ENCODE data around the gene KLK8. TPM values are rescaled to one million over a fixed set of nuclear protein-coding genes. Genes with fewer than 3 reads are reported as not detected.

The KLK8 gene
- total RNA-seq, 1 donor from 2014 or later, result not detected

DNA sequence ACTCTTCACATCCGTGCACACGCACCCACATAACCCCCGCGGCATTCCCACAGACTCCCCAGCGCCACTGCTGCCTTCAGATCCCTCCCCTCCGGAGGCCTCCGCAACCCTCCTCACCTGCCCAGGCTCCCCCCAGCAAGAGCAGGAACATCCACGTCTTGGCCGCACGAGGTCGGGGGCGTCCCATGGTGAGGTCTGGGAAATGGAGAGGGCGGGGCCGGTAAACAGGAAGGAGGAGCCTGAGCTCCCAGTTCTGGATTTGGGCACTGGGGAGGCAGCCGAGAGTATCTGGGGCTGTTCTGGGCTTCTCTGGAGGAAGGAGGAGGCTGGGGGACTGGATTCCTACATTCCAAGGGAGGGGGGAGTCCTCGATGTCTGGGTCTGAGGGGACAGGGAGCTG is 423 bp downstream of the KLK8 start:
- no peak overlapping the region for H2AFZ ChIP-seq (ENCODE audit: low read depth, low read length)
- DNase-seq (ENCODE audit: low read depth) (no peak), FAIRE-seq (no peak)
- no peaks in the 10 kb centered on the region for H3K36me3 ChIP-seq (ENCODE audit: insufficient read depth, low read length)
- H3K27me3 ChIP-seq (ENCODE audit: insufficient read depth, low read length), result no peaks in the 10 kb centered on the region
- H3K4me3 ChIP-seq (ENCODE audit: insufficient read depth, low read depth, low read length), result no peak overlapping the region
- Mint-ChIP-seq H3K9me3 (ENCODE audit: unreplicated experiment) (peaks cover 3% of the 10 kb centered on the region), H3K27ac (ENCODE audit: unreplicated experiment) (no peak overlapping the region), H3K36me3 (ENCODE audit: low read depth, unreplicated experiment) (no peaks in the 10 kb centered on the region), H3K4me1 (ENCODE audit: low read depth, unreplicated experiment) (no peaks in the 10 kb centered on the region), H3K27me3 (ENCODE audit: low read depth, unreplicated experiment) (peaks cover 42% of the 10 kb centered on the region), H3K4me3 (ENCODE audit: unreplicated experiment) (no peak overlapping the region)
- no peaks in the 10 kb centered on the region for H4K20me1 ChIP-seq (ENCODE audit: insufficient read depth, low read length)
- no peak overlapping the region for H3K9ac ChIP-seq (ENCODE audit: low read length)
- no peaks in the 10 kb centered on the region for H3K79me2 ChIP-seq (ENCODE audit: insufficient read depth, low read length)
- no peaks in the 10 kb centered on the region for H3K4me1 ChIP-seq (ENCODE audit: insufficient read depth, low read length)
- H3K4me2 ChIP-seq (ENCODE audit: low read length), result no peak overlapping the region
- peaks cover 2% of the 10 kb centered on the region for H3K9me3 ChIP-seq (ENCODE audit: insufficient read depth, low read depth, low read length)
- H3K27ac ChIP-seq (ENCODE audit: low read depth, low read length), result no peak overlapping the region
- TF ChIP-seq EZH2 (IDR thresholded peaks at IDR 0.05; ENCODE audit: insufficient read depth, low read length), result no peak
- TF ChIP-seq, protein P1, sequence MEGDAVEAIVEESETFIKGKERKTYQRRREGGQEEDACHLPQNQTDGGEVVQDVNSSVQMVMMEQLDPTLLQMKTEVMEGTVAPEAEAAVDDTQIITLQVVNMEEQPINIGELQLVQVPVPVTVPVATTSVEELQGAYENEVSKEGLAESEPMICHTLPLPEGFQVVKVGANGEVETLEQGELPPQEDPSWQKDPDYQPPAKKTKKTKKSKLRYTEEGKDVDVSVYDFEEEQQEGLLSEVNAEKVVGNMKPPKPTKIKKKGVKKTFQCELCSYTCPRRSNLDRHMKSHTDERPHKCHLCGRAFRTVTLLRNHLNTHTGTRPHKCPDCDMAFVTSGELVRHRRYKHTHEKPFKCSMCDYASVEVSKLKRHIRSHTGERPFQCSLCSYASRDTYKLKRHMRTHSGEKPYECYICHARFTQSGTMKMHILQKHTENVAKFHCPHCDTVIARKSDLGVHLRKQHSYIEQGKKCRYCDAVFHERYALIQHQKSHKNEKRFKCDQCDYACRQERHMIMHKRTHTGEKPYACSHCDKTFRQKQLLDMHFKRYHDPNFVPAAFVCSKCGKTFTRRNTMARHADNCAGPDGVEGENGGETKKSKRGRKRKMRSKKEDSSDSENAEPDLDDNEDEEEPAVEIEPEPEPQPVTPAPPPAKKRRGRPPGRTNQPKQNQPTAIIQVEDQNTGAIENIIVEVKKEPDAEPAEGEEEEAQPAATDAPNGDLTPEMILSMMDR (IDR thresholded peaks at IDR 0.05; ENCODE audit: insufficient read depth, low read depth, low read length), result no peak

DNA sequence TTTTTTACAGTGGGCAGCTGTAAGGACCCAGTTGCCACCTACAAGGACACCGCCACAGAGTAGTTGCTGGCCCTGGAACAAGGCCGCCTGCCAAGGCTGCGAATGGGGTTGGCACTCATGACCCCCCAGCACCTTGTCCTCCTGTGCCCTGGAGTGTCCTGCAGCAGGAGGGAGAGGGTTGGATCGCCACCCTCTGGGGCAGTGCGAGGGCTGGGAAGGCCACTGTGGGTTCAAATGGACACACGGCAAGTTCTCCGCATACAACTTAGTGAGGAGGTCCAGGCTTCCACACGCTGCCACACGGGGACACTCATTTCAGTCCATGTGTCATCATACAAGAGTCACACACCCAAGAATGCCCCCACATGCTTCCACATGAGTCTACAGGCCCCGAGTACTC is 978 bp downstream of the KLK8 start:
- Histone ChIP-seq H3K9ac (ENCODE audit: low read length) (no peak overlapping the region), H3K27me3 (ENCODE audit: insufficient read depth, low read length) (no peaks in the 10 kb centered on the region), H3K4me3 (ENCODE audit: insufficient read depth, low read depth, low read length) (no peak overlapping the region), H2AFZ (ENCODE audit: low read depth, low read length) (no peak overlapping the region), H3K9me3 (ENCODE audit: insufficient read depth, low read depth, low read length) (peaks cover 2% of the 10 kb centered on the region), H3K79me2 (ENCODE audit: insufficient read depth, low read length) (no peaks in the 10 kb centered on the region), H3K36me3 (ENCODE audit: insufficient read depth, low read length) (no peaks in the 10 kb centered on the region), H4K20me1 (ENCODE audit: insufficient read depth, low read length) (no peaks in the 10 kb centered on the region), H3K4me2 (ENCODE audit: low read length) (no peak overlapping the region), H3K4me1 (ENCODE audit: insufficient read depth, low read length) (no peaks in the 10 kb centered on the region), H3K27ac (ENCODE audit: low read depth, low read length) (no peak overlapping the region)
- Mint-ChIP-seq H3K4me3 (ENCODE audit: unreplicated experiment) (no peak overlapping the region), H3K9me3 (ENCODE audit: unreplicated experiment) (peaks cover 3% of the 10 kb centered on the region), H3K36me3 (ENCODE audit: low read depth, unreplicated experiment) (no peaks in the 10 kb centered on the region), H3K27ac (ENCODE audit: unreplicated experiment) (no peak overlapping the region), H3K27me3 (ENCODE audit: low read depth, unreplicated experiment) (peaks cover 40% of the 10 kb centered on the region), H3K4me1 (ENCODE audit: low read depth, unreplicated experiment) (no peaks in the 10 kb centered on the region)
- no peak for DNase-seq (ENCODE audit: low read depth)
- TF ChIP-seq, protein P1 (IDR thresholded peaks at IDR 0.05; ENCODE audit: insufficient read depth, low read depth, low read length), result no peak
- no peak for TF ChIP-seq EZH2 (IDR thresholded peaks at IDR 0.05; ENCODE audit: insufficient read depth, low read length)
- FAIRE-seq, result no peak

DNA sequence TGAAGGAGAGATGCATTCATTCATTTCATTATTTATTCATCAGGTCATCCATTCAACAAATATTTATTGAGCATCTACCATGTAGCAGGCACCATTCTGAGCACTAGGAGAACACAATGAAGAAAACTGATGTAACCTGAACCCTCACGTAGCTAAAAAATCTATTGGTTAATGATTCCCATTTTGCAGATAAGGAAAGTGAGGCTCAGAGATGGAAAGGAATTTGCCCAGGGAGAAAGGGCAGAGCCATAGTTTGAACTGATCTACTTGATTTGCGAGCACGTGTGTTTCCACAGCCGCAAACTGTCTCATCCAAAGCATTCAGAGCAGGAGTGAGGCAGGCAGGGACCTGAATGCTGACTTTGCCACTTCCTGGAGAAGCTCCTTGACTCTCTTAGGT is 2.7 kb downstream of the KLK8 start:
- no peak overlapping the region for H3K9ac ChIP-seq (ENCODE audit: low read length)
- peaks cover 2% of the 10 kb centered on the region for H3K9me3 ChIP-seq (ENCODE audit: insufficient read depth, low read depth, low read length)
- Mint-ChIP-seq H3K27ac (ENCODE audit: unreplicated experiment) (no peak overlapping the region), H3K9me3 (ENCODE audit: unreplicated experiment) (peaks cover 2% of the 10 kb centered on the region), H3K36me3 (ENCODE audit: low read depth, unreplicated experiment) (no peaks in the 10 kb centered on the region), H3K4me3 (ENCODE audit: unreplicated experiment) (no peak overlapping the region), H3K4me1 (ENCODE audit: low read depth, unreplicated experiment) (no peaks in the 10 kb centered on the region), H3K27me3 (ENCODE audit: low read depth, unreplicated experiment) (peaks cover 31% of the 10 kb centered on the region)
- no peak overlapping the region for H3K4me3 ChIP-seq (ENCODE audit: insufficient read depth, low read depth, low read length)
- no peaks in the 10 kb centered on the region for H3K36me3 ChIP-seq (ENCODE audit: insufficient read depth, low read length)
- no peak overlapping the region for H3K4me2 ChIP-seq (ENCODE audit: low read length)
- no peaks in the 10 kb centered on the region for H3K4me1 ChIP-seq (ENCODE audit: insufficient read depth, low read length)
- no peaks in the 10 kb centered on the region for H3K27me3 ChIP-seq (ENCODE audit: insufficient read depth, low read length)
- no peak overlapping the region for H3K27ac ChIP-seq (ENCODE audit: low read depth, low read length)
- H2AFZ ChIP-seq (ENCODE audit: low read depth, low read length), result no peak overlapping the region
- no peaks in the 10 kb centered on the region for H3K79me2 ChIP-seq (ENCODE audit: insufficient read depth, low read length)
- DNase-seq (ENCODE audit: low read depth), result no peak
- no peak for FAIRE-seq
- H4K20me1 ChIP-seq (ENCODE audit: insufficient read depth, low read length), result no peaks in the 10 kb centered on the region
- TF ChIP-seq EZH2 (IDR thresholded peaks at IDR 0.05; ENCODE audit: insufficient read depth, low read length), result no peak
- TF ChIP-seq, protein P1 (IDR thresholded peaks at IDR 0.05; ENCODE audit: insufficient read depth, low read depth, low read length), result no peak

Measured in astrocyte (in vitro differentiated cells and primary cell).